Measurements from ENCODE around the gene UCP2. TPM values are rescaled to one million over a fixed set of nuclear protein-coding genes. Genes with fewer than 3 reads are reported as not detected.

Gene UCP2
- total and polyA plus RNA-seq, 2 donors from 2014 or later = 36.4 to 104 TPM

DNA sequence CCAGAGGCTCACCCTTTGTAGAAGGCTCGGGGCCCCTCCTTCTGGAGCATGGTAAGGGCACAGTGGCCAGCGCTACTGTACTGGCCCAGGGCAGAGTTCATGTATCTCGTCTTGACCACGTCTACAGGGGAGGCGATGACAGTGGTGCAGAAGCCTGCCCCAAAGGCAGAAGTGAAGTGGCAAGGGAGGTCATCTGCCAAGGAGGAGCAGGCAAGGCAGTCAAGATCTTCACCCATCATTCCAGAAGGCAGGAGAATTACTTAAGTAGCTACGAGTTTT, 7.2 kb downstream of the UCP2 start:
- intact Hi-C loops (cut with DNase I) = no loop called here
- DNase-seq = peak in 2 of 5 donors; percentile 26 to 49
- no peak overlapping the region for H3K4me3 ChIP-seq (ENCODE audit: low read length in 3 of 3)
- no peaks in the 10 kb centered on the region for H3K9me3 ChIP-seq (ENCODE audit: control insufficient read depth in 2 of 3, insufficient read depth in 1 of 3, low read length in 3 of 3)
- H3K9ac ChIP-seq (ENCODE audit: low read length in 3 of 3) = no peak overlapping the region
- H3K4me1 ChIP-seq (ENCODE audit: control insufficient read depth in 2 of 3, insufficient read depth in 2 of 3, low read depth in 1 of 3, low read length in 3 of 3) = peaks cover 0 to 3% (median 0%) of the 10 kb centered on the region in 3 donors
- no peaks in the 10 kb centered on the region for H3K27me3 ChIP-seq (ENCODE audit: control insufficient read depth, insufficient read depth, low read length)
- peaks cover 0 to 4% (median 0%) of the 10 kb centered on the region in 3 donors for H3K36me3 ChIP-seq (ENCODE audit: control insufficient read depth in 2 of 3, insufficient read depth in 3 of 3, low read length in 3 of 3)
- no peak for FAIRE-seq
- TF ChIP-seq, protein P1, sequence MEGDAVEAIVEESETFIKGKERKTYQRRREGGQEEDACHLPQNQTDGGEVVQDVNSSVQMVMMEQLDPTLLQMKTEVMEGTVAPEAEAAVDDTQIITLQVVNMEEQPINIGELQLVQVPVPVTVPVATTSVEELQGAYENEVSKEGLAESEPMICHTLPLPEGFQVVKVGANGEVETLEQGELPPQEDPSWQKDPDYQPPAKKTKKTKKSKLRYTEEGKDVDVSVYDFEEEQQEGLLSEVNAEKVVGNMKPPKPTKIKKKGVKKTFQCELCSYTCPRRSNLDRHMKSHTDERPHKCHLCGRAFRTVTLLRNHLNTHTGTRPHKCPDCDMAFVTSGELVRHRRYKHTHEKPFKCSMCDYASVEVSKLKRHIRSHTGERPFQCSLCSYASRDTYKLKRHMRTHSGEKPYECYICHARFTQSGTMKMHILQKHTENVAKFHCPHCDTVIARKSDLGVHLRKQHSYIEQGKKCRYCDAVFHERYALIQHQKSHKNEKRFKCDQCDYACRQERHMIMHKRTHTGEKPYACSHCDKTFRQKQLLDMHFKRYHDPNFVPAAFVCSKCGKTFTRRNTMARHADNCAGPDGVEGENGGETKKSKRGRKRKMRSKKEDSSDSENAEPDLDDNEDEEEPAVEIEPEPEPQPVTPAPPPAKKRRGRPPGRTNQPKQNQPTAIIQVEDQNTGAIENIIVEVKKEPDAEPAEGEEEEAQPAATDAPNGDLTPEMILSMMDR (IDR thresholded peaks at IDR 0.05; ENCODE audit: borderline replicate concordance, extremely low read depth, insufficient read depth) = no peak
- no peak overlapping the region for H3K27ac ChIP-seq (ENCODE audit: low read depth in 2 of 2, low read length in 2 of 2)

DNA sequence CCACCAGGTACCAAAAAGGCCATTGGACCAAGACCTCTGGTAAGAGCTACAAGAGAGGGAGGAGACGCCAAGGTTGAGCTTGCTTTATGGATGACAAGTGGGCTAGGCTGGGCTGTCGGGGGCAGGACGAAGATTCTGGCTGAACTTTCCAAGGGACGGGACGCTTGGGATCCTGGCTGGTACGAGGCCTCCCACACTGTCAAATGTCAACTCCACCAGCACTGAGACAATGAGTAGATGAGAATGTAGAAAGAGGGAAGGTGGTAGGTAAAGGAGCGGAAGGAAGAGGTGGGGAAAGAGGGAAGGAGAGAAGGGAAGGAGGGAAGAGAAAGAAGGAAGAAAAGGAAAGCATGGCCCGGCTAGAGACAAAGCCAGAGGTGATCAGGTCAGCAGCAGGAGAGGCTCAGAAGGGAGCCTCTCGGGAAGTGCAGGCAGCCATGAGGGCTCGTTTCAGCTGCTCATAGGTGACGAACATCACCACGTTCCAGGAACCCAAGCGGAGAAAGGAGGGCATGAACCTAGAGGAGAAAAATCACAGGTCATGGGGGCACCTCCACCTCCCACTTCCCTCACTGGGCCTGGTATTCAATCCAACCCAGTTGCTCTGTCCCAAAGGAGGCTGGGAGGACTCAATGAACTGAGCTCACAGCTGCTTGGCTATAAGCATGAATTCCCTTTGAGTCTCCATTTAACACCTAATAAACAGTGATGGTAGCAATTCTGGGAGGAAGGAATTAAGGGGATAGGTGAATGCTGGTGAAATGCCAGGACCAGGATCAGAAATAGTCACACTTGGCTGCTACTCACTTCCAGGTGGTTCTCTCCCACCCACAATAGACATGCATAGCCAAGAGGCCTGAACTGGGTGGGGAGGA, 7.8 kb downstream of the UCP2 start:
- H3K36me3 ChIP-seq (ENCODE audit: control insufficient read depth in 2 of 3, insufficient read depth in 3 of 3, low read length in 3 of 3) = peaks cover 0 to 4% (median 0%) of the 10 kb centered on the region in 3 donors
- TF ChIP-seq, protein P1 (IDR thresholded peaks at IDR 0.05; ENCODE audit: borderline replicate concordance, extremely low read depth, insufficient read depth) = no peak
- intact Hi-C loops (cut with DNase I) = no loop called here
- H3K9me3 ChIP-seq (ENCODE audit: control insufficient read depth in 2 of 3, insufficient read depth in 1 of 3, low read length in 3 of 3) = no peaks in the 10 kb centered on the region
- H3K27me3 ChIP-seq (ENCODE audit: control insufficient read depth, insufficient read depth, low read length) = no peaks in the 10 kb centered on the region
- DNase-seq (peak in 2 of 5 donors; percentile 24 to 35), FAIRE-seq (no peak)
- no peaks in the 10 kb centered on the region for H3K4me1 ChIP-seq (ENCODE audit: control insufficient read depth in 2 of 3, insufficient read depth in 2 of 3, low read depth in 1 of 3, low read length in 3 of 3)
- H3K9ac ChIP-seq (ENCODE audit: low read length in 3 of 3) = no peak overlapping the region
- H3K27ac ChIP-seq (ENCODE audit: low read depth in 2 of 2, low read length in 2 of 2) = no peak overlapping the region
- no peak overlapping the region for H3K4me3 ChIP-seq (ENCODE audit: low read length in 3 of 3)

DNA sequence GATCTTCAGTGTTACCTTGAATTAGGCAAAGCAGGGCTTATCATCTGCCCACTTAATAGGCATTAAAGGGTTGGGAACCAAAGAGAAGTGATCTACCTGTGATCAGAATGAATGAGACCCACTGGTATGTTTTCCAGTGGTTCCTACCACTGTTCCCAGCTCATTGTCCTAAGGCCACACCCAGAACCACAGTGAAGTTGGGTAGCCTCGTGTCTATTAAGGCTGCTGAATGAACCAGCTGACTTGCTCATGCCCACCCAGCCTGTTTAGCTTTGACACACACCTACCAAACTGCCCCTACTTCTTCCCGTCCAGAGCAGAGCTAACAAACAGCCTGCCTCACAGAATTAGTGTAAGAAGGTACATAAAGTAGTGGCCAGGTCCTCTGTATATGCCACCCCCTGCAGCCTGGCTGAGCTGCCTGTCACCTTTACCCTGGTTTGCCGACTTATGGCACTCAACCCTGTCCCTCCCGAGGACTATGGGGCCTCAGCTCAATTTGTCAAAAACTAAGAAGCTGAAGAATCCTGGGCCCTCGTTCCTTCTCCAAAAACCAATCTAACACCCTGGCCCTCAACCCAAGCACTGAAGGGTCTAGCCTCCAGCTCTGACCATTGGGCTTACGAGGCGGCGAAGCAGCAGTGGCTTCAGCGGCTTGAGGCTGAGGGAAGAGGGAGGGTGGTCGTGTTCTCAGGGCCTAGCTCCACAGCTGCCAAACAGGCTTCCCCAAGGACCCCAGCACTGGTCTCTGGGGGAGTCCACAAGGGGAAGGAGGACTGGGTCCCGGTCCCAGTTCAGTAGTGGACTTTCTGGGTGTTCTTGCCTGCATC, 9.8 kb downstream of the UCP2 start:
- H3K4me1 ChIP-seq (ENCODE audit: control insufficient read depth in 2 of 3, insufficient read depth in 2 of 3, low read depth in 1 of 3, low read length in 3 of 3) = no peaks in the 10 kb centered on the region
- intact Hi-C loops (cut with DNase I) = no loop called here
- FAIRE-seq = no peak

More for the DNA sequence above, 9.8 kb downstream of the UCP2 start:
- peak in 2 of 5 donors; percentile 21 to 41 for DNase-seq
- H3K27me3 ChIP-seq (ENCODE audit: control insufficient read depth, insufficient read depth, low read length) = no peaks in the 10 kb centered on the region
- peaks cover 0 to 4% (median 0%) of the 10 kb centered on the region in 3 donors for H3K36me3 ChIP-seq (ENCODE audit: control insufficient read depth in 2 of 3, insufficient read depth in 3 of 3, low read length in 3 of 3)
- TF ChIP-seq, protein P1 (IDR thresholded peaks at IDR 0.05; ENCODE audit: borderline replicate concordance, extremely low read depth, insufficient read depth) = no peak
- no peak overlapping the region for H3K9ac ChIP-seq (ENCODE audit: low read length in 3 of 3)
- no peaks in the 10 kb centered on the region for H3K9me3 ChIP-seq (ENCODE audit: control insufficient read depth in 2 of 3, insufficient read depth in 1 of 3, low read length in 3 of 3)
- no peak overlapping the region for H3K4me3 ChIP-seq (ENCODE audit: low read length in 3 of 3)
- H3K27ac ChIP-seq (ENCODE audit: low read depth in 2 of 2, low read length in 2 of 2) = no peak overlapping the region
